Measurements from ENCODE around the gene POTEI.
"Not testable (repeated sequence)": the region's sequence is repeated elsewhere in the genome, so short reads cannot be mapped to it uniquely, and the experiment has no call there.

DNA sequence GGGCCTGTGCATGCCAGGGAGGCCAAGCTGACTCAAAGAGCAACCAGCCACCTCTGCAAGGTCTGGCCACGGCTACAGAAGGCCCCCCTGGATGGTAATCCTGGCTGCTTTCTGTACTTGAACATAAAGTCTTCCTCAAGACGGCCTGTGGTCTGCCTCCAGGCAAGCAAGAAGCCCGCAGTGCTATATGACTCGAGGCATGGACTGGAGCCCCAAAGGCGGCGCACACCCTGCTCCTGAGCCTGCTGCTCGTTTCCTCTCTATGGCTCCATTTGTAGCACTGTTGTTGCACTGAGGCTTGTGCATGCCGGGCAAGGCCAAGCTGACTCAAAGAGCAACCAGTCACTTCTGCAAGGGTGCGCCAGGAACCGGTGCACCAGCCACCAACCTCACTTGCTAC is 57.3 kb downstream of the POTEI start:
- TF ChIP-seq POLR2A (IDR thresholded peaks at IDR 0.05): not testable (repeated sequence)
- TF ChIP-seq, protein P1, sequence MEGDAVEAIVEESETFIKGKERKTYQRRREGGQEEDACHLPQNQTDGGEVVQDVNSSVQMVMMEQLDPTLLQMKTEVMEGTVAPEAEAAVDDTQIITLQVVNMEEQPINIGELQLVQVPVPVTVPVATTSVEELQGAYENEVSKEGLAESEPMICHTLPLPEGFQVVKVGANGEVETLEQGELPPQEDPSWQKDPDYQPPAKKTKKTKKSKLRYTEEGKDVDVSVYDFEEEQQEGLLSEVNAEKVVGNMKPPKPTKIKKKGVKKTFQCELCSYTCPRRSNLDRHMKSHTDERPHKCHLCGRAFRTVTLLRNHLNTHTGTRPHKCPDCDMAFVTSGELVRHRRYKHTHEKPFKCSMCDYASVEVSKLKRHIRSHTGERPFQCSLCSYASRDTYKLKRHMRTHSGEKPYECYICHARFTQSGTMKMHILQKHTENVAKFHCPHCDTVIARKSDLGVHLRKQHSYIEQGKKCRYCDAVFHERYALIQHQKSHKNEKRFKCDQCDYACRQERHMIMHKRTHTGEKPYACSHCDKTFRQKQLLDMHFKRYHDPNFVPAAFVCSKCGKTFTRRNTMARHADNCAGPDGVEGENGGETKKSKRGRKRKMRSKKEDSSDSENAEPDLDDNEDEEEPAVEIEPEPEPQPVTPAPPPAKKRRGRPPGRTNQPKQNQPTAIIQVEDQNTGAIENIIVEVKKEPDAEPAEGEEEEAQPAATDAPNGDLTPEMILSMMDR (IDR thresholded peaks at IDR 0.05): not testable (repeated sequence)

Measured in esophagus squamous epithelium (tissue), 4 donors.